Measurements from ENCODE around the gene CFC1.
"Not testable (repeated sequence)": the region's sequence is repeated elsewhere in the genome, so short reads cannot be mapped to it uniquely, and the experiment has no call there.

CFC1 gene

GRCh38 chr2:130599393-130599792, at the start of gene CFC1:
Gene CFC1 (minus strand): TSS chr2:130599575. CDS start chr2:130599287, 288 bp downstream.
- DNase-seq = not testable (repeated sequence)

GRCh38 chr2:130641688-130642087, 42.3 kb upstream of the CFC1 start:
- DNase-seq = not testable (repeated sequence)

GRCh38 chr2:130638973-130639372, 39.6 kb upstream of the CFC1 start:
- not testable (repeated sequence) for DNase-seq

- DNase-seq = not testable (repeated sequence)
Measured at GRCh38 chr2:130628784-130629475, 29.6 kb upstream of the CFC1 start.

DNA sequence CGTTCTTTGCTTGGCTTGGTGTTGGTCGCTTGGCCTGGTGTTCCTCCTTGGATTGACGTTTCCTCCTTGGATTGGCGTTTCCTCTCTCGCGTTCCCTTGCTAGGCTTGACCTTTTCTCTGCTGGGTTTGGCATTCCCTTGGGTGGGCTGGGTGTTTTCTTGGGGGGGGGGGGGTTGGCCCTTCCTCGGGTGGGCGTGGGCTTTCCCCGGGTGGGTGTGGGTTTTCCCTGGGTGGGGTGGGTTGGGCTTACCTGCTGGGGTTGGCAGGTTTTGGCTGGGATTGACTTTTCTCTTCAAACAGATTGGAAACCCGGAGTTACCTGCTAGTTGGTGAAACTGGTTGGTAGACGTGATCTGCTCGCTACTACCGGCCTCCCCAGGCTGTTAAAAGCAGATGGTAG, 11.8 kb upstream of the CFC1 start, which contains the start of gene POTEJ:
Gene POTEJ (plus strand): TSS at position 301 of the 400 bp plus-strand sequence. CDS start 93 bp downstream, at position 394.
- DNase-seq = not testable (repeated sequence)

GRCh38 chr2:130610486-130610885, 11.1 kb upstream of the CFC1 start:
- not testable (repeated sequence) for DNase-seq

- not testable (repeated sequence) for DNase-seq
Measured at GRCh38 chr2:130609002-130609920, 9.9 kb upstream of the CFC1 start.

GRCh38 chr2:130608276-130609001, 9.1 kb upstream of the CFC1 start:
- DNase-seq = not testable (repeated sequence)

DNA sequence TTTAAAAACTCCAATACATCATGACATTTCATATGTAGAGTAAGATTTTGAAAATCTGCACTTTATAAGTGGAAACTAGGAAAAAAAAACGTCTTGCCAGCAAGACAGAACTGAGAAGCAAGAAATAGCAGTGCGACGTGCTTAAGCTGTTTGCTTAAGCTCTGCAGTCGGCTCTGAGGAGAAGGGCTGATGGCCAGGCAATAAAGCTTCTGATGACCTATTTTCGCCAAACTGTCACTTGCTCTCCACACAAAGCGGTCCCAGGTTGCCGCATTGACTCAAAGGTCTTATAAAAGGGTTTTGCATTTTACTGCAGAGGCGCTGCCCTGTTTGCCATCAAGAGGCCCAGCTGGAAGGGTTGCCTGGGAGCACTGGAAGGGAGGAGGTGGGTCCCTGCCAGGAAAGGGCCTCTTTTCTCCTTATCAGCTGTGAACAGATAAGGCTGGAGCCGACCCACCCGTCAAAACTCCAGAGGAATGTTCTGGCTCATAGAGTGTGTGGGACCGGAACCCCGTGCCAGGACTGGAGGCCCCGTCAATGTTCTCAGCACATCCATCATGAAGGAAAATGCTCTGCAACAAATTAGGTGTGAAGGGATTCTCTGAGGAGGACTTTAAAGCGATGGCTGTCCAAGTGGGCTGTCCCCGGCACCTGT, 2.4 kb upstream of the CFC1 start:
- not testable (repeated sequence) for DNase-seq

DNA sequence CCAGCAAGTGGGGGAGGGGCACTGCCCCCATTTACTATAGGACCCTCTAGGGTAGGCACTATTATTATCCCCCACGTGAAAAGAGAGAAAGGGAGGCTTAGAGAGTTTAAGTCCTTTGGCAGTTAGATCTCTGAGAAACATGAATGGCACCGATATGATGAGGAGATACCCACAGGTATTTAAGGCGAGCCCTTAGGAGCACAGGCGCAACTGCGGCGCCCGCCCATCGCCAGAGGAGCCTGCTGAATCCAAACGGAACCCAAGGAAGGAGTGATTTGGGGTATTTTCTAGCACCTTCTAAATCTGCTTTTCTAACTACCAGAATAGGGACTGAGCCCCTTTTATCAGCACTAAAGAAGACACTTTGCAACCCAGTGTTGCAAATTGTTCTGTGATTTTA, 551 bp upstream of the CFC1 start:
- DNase-seq = not testable (repeated sequence)

- not testable (repeated sequence) for DNase-seq
Measured at GRCh38 chr2:130598463-130598862, 912 bp downstream of the CFC1 start.

DNA sequence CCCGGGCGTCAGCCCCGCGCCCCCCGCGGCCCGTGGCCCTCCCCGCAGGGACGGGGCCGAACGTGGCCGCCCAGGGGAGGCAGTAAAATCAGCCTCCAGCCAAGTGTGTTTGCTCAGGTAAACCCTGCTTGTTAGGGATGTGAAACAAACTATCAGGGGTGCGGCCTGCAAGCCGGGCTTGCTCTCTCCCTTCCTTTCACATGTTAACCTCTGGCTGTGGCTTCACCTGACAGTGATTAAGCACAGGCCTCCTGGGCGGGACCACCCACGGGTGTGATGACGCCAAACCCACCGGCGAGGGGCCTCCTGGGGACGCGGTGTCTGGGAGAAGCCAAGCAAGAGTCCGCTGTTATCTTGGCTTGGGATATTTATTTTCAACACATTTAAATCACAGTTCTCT, 1.4 kb downstream of the CFC1 start:
- not testable (repeated sequence) for DNase-seq

DNA sequence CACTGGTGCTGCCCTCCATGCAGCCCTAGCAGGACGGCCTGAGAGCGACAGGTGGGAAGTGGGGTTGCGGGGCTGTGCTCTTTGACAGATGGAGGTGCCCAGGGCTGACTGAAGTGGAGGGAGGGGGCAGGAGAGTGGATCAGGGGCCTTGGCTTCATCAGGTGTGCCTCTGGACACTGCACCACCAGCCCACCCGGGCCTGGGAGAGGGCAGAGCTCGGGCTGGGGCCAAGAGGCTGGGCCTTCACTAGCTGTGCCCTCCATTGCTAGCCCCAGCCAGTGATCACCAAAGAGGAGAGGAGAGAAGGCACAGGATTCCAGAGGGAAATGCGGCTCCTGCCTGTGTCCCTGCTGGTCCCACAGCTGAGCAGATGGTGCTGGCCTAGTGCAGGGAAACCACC, 2.6 kb downstream of the CFC1 start:
- DNase-seq = not testable (repeated sequence)

DNA sequence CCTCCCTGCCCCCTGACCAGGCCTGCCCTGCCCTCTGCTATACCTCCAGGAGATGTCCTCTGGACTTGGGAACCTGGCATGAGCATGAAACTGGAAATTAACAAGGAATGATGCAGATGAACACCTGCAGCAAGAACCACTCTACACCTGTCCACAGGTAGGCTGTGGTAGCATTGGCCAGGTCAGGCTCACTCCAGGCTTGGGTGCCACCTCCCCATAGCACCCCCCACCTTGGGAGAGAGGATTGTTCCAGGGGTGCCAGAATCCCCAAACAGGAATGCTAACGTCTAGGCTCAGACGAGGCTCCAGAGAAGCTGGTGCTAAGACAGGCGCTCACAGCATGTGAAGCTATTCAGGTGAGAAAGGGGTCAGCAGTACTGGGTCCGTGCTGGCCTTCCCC, 5.4 kb downstream of the CFC1 start:
- DNase-seq = not testable (repeated sequence)

DNA sequence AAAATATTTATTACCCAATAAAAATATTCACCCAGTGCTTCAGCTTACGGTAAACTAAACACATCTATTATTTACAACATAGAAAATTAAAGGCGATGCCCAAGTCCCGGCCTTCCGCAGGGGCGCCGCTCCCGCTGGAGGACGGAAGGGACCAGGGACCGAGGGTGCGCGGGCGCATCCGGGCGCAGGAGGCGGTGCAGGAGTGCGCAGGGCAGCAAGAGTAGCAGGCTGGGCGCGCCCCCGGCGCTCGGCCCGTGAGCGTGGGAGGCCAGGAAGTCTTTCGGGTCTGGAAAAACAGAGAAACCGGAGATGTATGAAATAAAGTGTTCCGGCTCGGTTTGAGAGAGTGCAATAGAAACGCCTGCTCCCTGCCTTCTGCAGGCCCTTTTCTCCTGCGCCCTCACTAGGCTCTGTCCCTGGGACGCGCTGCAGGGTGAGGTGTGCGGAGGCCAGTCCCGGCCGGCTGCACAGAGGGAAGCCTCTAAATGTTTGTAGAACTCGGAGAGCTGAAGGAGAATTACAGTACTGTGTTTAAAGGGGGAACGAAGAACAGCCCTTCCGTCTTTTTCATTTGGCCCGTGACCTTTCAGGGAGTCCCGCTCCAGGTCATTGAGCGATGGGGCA, 6.5 kb downstream of the CFC1 start:
- not testable (repeated sequence) for DNase-seq

- DNase-seq = not testable (repeated sequence)
Measured at GRCh38 chr2:130590842-130591359, 8.5 kb downstream of the CFC1 start.

- not testable (repeated sequence) for DNase-seq
Measured at GRCh38 chr2:130590170-130590841, 9.1 kb downstream of the CFC1 start.

DNA sequence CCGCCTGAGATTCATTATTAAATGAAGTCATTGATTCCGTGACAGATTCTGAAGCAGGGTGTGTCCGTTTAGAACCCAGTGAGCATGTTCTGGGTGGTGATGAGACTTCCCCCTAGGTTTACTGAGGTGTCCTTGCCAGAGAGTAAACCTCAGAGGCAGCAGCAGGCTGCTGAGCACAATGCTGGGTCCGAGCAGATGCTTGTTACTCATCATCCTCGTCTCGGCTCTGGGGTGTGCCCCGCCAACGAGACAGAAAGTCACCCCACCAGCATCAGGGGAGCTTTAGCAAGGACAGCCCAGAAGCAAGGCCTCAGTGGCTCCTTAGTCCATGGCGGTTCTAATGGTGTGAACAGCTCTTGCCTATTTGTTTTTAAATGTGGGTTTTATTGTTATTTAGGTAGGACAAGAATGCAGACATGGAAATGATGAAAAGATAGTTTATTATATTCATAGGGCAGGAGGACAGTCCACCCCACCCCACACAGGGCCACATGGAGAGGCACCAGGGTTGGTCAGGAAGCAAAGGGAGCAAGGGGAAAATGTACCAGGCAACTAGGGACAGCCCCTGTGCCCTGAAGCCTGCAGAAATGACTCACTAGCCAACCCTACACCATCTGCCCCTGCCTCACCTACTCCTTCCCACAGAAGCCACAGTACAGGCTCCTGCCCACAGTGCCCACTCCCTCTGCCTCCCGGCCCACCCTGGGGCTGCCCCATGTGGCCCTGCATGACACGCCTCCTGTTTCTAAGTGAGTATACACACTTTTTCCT, 10.5 kb downstream of the CFC1 start:
- DNase-seq = not testable (repeated sequence)

GRCh38 chr2:130584726-130585125, 14.6 kb downstream of the CFC1 start:
- DNase-seq = not testable (repeated sequence)

DNA sequence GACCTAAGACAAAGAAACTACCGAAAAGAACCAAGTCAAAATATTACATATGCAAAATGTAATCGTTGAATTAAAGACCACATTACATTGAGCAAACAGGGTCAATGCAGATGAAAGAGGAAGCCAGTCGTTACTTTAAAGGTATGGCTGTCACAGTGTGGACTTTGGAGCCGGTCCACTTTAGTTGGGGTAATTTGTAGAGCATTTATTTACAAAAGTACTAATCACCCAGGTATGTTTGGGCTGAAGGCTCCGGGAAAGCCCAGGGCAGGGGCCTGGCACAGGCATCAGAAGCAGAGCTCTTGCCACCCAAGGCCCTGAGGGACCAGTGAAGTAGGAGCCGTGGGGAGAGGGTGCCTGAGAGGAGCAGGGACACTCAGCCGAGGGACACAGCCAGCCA, 15.8 kb downstream of the CFC1 start:
- DNase-seq = not testable (repeated sequence)

Data from stimulated activated naive CD4-positive, alpha-beta T cell (primary cell).